GM23248 (cell line): ENCODE results near the gene MBP.

ENCODE experiments used
- EZH2 ChIP-seq: fragments of 200-600 bp; sonication (generic); IDR thresholded peaks from 2 replicates; pipeline ENCODE4 v1.6.1; 2018; ENCODE audit warnings: antibody characterized with exemption, mild to moderate bottlenecking; ENCODE audit not compliant: insufficient read depth, poor library complexity, severe bottlenecking
- EZH2phosphoT487 ChIP-seq: fragments of 200-600 bp; sonication (generic); IDR thresholded peaks from 2 replicates; pipeline ENCODE4 v1.6.1; 2018; ENCODE audit warnings: antibody characterized with exemption, moderate library complexity, mild to moderate bottlenecking, low read depth; ENCODE audit not compliant: insufficient read depth

DNA sequence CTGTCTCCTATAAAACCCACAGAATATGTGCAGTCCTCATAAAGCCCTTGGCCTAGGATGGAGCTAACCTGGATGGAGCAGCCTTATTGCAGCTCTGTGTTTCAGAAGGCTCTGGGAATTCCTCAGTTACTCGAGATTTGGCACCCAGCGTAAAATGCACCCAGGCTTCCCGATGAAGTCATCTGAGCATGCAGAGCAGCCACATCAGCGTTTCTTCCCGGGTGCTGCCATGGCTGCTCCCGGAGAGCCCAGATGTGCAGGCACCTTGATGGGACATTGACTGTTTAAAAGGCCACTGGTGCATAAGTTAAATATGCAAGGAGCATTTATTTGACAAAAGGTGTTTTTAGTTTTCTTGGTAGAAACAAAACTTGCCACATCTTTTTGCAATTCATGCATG, 115.2 kb downstream of the MBP start:
- TF ChIP-seq EZH2phosphoT487 (no peak), EZH2 (no peak)
